Right kidney (tissue), 9 donors: ENCODE measurements around the gene SYT7.
"Not testable (repeated sequence)": the region's sequence is repeated elsewhere in the genome, so short reads cannot be mapped to it uniquely, and the experiment has no call there.

Experiments
- DNase-seq: peaks from one replicate; pipeline ENCODE4 v3.0.0-alpha.2; 2016
- long read RNA-seq, 8 donors: transcript quantifications; one replicate each; lab custom pipeline, GENCODE V29; 2026

The SYT7 gene
- long read RNA-seq, donor 1: 0 reads
- long read RNA-seq, donor 2, full-length matches to known transcripts: 2 of 2 reads
- long read RNA-seq, donor 2, partial matches to known transcripts: 0 of 2 reads
- long read RNA-seq, donor 2, other reads (novel, unspliced or antisense): 0 of 2 reads
- long read RNA-seq, donor 3, partial matches to known transcripts: 0 of 1 reads
- long read RNA-seq, donor 3, other reads (novel, unspliced or antisense): 0 of 1 reads
- long read RNA-seq, donor 4: 0 reads
- long read RNA-seq, donor 5, partial matches to known transcripts: 0 of 1 reads
- long read RNA-seq, donor 5, other reads (novel, unspliced or antisense): 0 of 1 reads
- long read RNA-seq, donor 6, partial matches to known transcripts: 0 of 2 reads
- long read RNA-seq, donor 6, other reads (novel, unspliced or antisense): 0 of 2 reads
- long read RNA-seq, donor 7, partial matches to known transcripts: 0 of 1 reads
- long read RNA-seq, donor 7, other reads (novel, unspliced or antisense): 0 of 1 reads
- long read RNA-seq, donor 8, partial matches to known transcripts: 0 of 1 reads
- long read RNA-seq, donor 8, other reads (novel, unspliced or antisense): 0 of 1 reads

GRCh38 chr11:61581030-61581928 lies at the start of gene SYT7:
SYT7 (minus strand) TSS chr11:61581076; CDS start chr11:61580820, 256 bp downstream.
- DNase-seq: peak; percentile 91

- no peak for DNase-seq
Measured at GRCh38 chr11:61630089-61630488, 49.2 kb upstream of the SYT7 start.

- peak; percentile 43 for DNase-seq
Measured at GRCh38 chr11:61629082-61629833, 48.4 kb upstream of the SYT7 start.

- DNase-seq: no peak
Measured at GRCh38 chr11:61628662-61628970, 47.7 kb upstream of the SYT7 start.

GRCh38 chr11:61627850-61628661 lies 47.2 kb upstream of the SYT7 start:
- DNase-seq: peak; percentile 51

GRCh38 chr11:61626580-61627380 lies 45.9 kb upstream of the SYT7 start:
- peak; percentile 64 for DNase-seq

- DNase-seq: no peak
Measured at GRCh38 chr11:61625525-61625924, 44.6 kb upstream of the SYT7 start.

- DNase-seq: no peak
Measured at GRCh38 chr11:61621917-61622585, 41.2 kb upstream of the SYT7 start.

GRCh38 chr11:61619471-61620226 lies 38.8 kb upstream of the SYT7 start:
- DNase-seq: no peak

GRCh38 chr11:61618978-61619377 lies 38.1 kb upstream of the SYT7 start:
- DNase-seq: no peak

GRCh38 chr11:61617515-61617914 lies 36.6 kb upstream of the SYT7 start:
- no peak for DNase-seq

- no peak for DNase-seq
Measured at GRCh38 chr11:61616434-61616833, 35.6 kb upstream of the SYT7 start.

- not testable (repeated sequence) for DNase-seq
Measured at GRCh38 chr11:61614782-61615181, 33.9 kb upstream of the SYT7 start.

- no peak for DNase-seq
Measured at GRCh38 chr11:61613870-61614269, 33.0 kb upstream of the SYT7 start.

GRCh38 chr11:61613051-61613450 lies 32.2 kb upstream of the SYT7 start:
- no peak for DNase-seq

GRCh38 chr11:61611309-61611708 lies 30.4 kb upstream of the SYT7 start:
- no peak for DNase-seq

GRCh38 chr11:61610905-61611304 lies 30.0 kb upstream of the SYT7 start:
- DNase-seq: no peak

GRCh38 chr11:61609980-61610366 lies 29.1 kb upstream of the SYT7 start:
- no peak for DNase-seq
